Stomach (tissue), 4 donors: Measurements from ENCODE around the gene ZXDC.

Experiments used
- CTCF ChIP-seq, 7 experiments: fragments of 450-650 bp in 4 of 7; fragments of 200-600 bp in 3 of 7; sonication (generic) in 3 of 7; IDR thresholded peaks; one replicate each; pipeline ENCODE4 v1.5.1; 2016 to 2019; ENCODE audit warnings: antibody characterized with exemption in 7 of 7, control low read depth in 2 of 7, mild to moderate bottlenecking in 1 of 7
- POLR2AphosphoS5 ChIP-seq, 3 donors: sonication (generic); formaldehyde crosslinking; IDR thresholded peaks; one replicate each; pipeline ENCODE4 v1.6.1; 2016; ENCODE audit warnings: antibody characterized with exemption in 3 of 3

- TF ChIP-seq CTCF (IDR thresholded peaks at IDR 0.05) (no peak), POLR2AphosphoS5 (IDR thresholded peaks at IDR 0.05) (no peak)
Measured at GRCh38 chr3:126442856-126443242, 32.8 kb downstream of the ZXDC start.
